ENCODE data around the gene CELF1. TPM values are rescaled to one million over a fixed set of nuclear protein-coding genes. Genes with fewer than 3 reads are reported as not detected.
"Not testable (repeated sequence)": the region's sequence is repeated elsewhere in the genome, so short reads cannot be mapped to it uniquely, and the experiment has no call there.

CELF1 gene
- total RNA-seq, 3 donors from 2014 or later = 83.7 to 132 (median 94.1) TPM

- intact Hi-C loops (cut with DNase I, micrococcal nuclease) = no loop called here
- peak; percentile 78 to 87 (median 86) for DNase-seq
Measured at GRCh38 chr11:47565340-47566148, 12.6 kb upstream of the CELF1 start, which contains the start of gene PTPMT1. Gene PTPMT1, plus strand, starts transcription at chr11:47565599. Its CDS starts 24 bp downstream, at chr11:47565623.

GRCh38 chr11:47564933-47565339 lies 12.0 kb upstream of the CELF1 start:
- intact Hi-C loops (cut with DNase I, micrococcal nuclease) = no loop called here
- Histone ChIP-seq H3K4me3 (peak overlapping the region; percentile 72), H3K36me3 (ENCODE audit: low read depth) (no peaks in the 10 kb centered on the region), H3K9me3 (no peaks in the 10 kb centered on the region), H3K4me1 (ENCODE audit: low read depth) (peaks cover 3% of the 10 kb centered on the region)
- ATAC-seq (peak; percentile 5), DNase-seq (no peak)
- TF ChIP-seq CTCF (IDR thresholded peaks at IDR 0.05) = no peak

More at GRCh38 chr11:47565340-47566148, 12.6 kb upstream of the CELF1 start, which contains the start of gene PTPMT1:
- no peaks in the 10 kb centered on the region for H3K36me3 ChIP-seq (ENCODE audit: low read depth)
- peak within 1 kb of the TSS; percentile 72 for H3K4me3 ChIP-seq
- ATAC-seq = peak; percentile 97
- no peak for TF ChIP-seq CTCF (IDR thresholded peaks at IDR 0.05)
- H3K9me3 ChIP-seq = no peaks in the 10 kb centered on the region
- H3K4me1 ChIP-seq (ENCODE audit: low read depth) = peaks cover 3% of the 10 kb centered on the region

GRCh38 chr11:47564366-47564765 lies 11.4 kb upstream of the CELF1 start:
- H3K4me1 ChIP-seq (ENCODE audit: low read depth); H3K9me3 ChIP-seq; H3K36me3 ChIP-seq (ENCODE audit: low read depth); intact Hi-C loops (cut with DNase I, micrococcal nuclease); ATAC-seq; DNase-seq; H3K4me3 ChIP-seq: not testable (repeated sequence)

GRCh38 chr11:47562393-47562792 lies 9.5 kb upstream of the CELF1 start:
- DNase-seq, H3K9me3 ChIP-seq, ATAC-seq: not testable (repeated sequence)

GRCh38 chr11:47560426-47560825 lies 7.5 kb upstream of the CELF1 start:
- DNase-seq = no peak
- ATAC-seq = no peak
- intact Hi-C loops (cut with DNase I, micrococcal nuclease) = no loop called here
- no peaks in the 10 kb centered on the region for H3K9me3 ChIP-seq
- no peak for TF ChIP-seq CTCF (IDR thresholded peaks at IDR 0.05)
- no peaks in the 10 kb centered on the region for H3K4me1 ChIP-seq (ENCODE audit: low read depth)
- H3K36me3 ChIP-seq (ENCODE audit: low read depth) = no peaks in the 10 kb centered on the region
- H3K4me3 ChIP-seq = no peak overlapping the region

More at GRCh38 chr11:47562393-47562792, 9.5 kb upstream of the CELF1 start:
- H3K36me3 ChIP-seq (ENCODE audit: low read depth); H3K4me1 ChIP-seq (ENCODE audit: low read depth); intact Hi-C loops (cut with DNase I, micrococcal nuclease); H3K4me3 ChIP-seq: not testable (repeated sequence)

- no peak overlapping the region for H3K4me3 ChIP-seq
- H3K36me3 ChIP-seq (ENCODE audit: low read depth) = no peaks in the 10 kb centered on the region
- H3K9me3 ChIP-seq = no peaks in the 10 kb centered on the region
- no peak for DNase-seq
- no peaks in the 10 kb centered on the region for H3K4me1 ChIP-seq (ENCODE audit: low read depth)
- intact Hi-C loops (cut with DNase I, micrococcal nuclease) = no loop called here
- ATAC-seq = no peak
- TF ChIP-seq CTCF (IDR thresholded peaks at IDR 0.05) = no peak
Measured at GRCh38 chr11:47558695-47559094, 5.8 kb upstream of the CELF1 start.

GRCh38 chr11:47557004-47557403 lies 4.1 kb upstream of the CELF1 start:
- H3K4me1 ChIP-seq (ENCODE audit: low read depth); ATAC-seq; intact Hi-C loops (cut with DNase I, micrococcal nuclease): not testable (repeated sequence)

More at GRCh38 chr11:47557004-47557403, 4.1 kb upstream of the CELF1 start:
- DNase-seq; H3K4me3 ChIP-seq; H3K9me3 ChIP-seq; H3K36me3 ChIP-seq (ENCODE audit: low read depth): not testable (repeated sequence)
